Caco-2 (cell line): ENCODE measurements around the gene OR1Q1. TPM values are rescaled to one million over a fixed set of nuclear protein-coding genes. Genes with fewer than 3 reads are reported as not detected.

ENCODE experiments used
- BruUV-seq: library from RNA; stranded (reverse); fragments of 400-500 nt; replicated peaks from 2 replicates; lab custom pipeline; 2021; lab: Mats Ljungman, UMichigan
- CTCF ChIA-PET: fragments of 300-600 bp; sonication (Branson Sonifier 250); formaldehyde crosslinking; loops from one replicate; lab custom pipeline; 2022; ENCODE audit warnings: antibody characterized with exemption; lab: Charles Lee
- POLR2A ChIA-PET: fragments of 300-600 bp; sonication (Branson Sonifier 250); formaldehyde crosslinking; loops from one replicate; lab custom pipeline; 2022; ENCODE audit warnings: antibody characterized with exemption; lab: Charles Lee
- DNase-seq, 2 experiments: peaks; one replicate each; pipeline versions ENCODE4 v3.0.0 to v3.0.0-alpha.2; 2020 to 2022
- H3K27me3 ChIP-seq: replicated peaks from 2 replicates; pipeline ENCODE4 v1.6.0; 2011; ENCODE audit warnings: low read length; ENCODE audit not compliant: control insufficient read depth, insufficient read depth
- H3K36me3 ChIP-seq: 2 replicates; pipeline ENCODE4 v1.5.1; 2011; ENCODE audit warnings: low read length; ENCODE audit not compliant: control insufficient read depth, insufficient read depth
- H3K4me1 ChIP-seq: fragments of 250-450 bp; sonication (Bioruptor Pico); 2 replicates; pipeline ENCODE4 v1.5.1; 2020; ENCODE audit warnings: mild to moderate bottlenecking
- H3K4me3 ChIP-seq: 2 replicates; pipeline ENCODE4 v1.5.1; 2011; ENCODE audit warnings: low read depth, mild to moderate bottlenecking, control low read depth, low read length
- H3K9me3 ChIP-seq: fragments of 250-450 bp; sonication (Bioruptor Pico); 2 replicates; pipeline ENCODE4 v1.5.1; 2020; ENCODE audit warnings: mild to moderate bottlenecking, moderate library complexity
- H3K27ac Mint-ChIP-seq: one replicate; pipeline ENCODE4 v1.8.0; 2022; ENCODE audit warnings: mixed read lengths; ENCODE audit not compliant: unreplicated experiment
- H3K27me3 Mint-ChIP-seq: one replicate; pipeline ENCODE4 v1.8.0; 2022; ENCODE audit warnings: mixed read lengths; ENCODE audit not compliant: insufficient read depth, unreplicated experiment
- H3K36me3 Mint-ChIP-seq: one replicate; pipeline ENCODE4 v1.8.0; 2022; ENCODE audit warnings: mild to moderate bottlenecking, mixed read lengths; ENCODE audit not compliant: insufficient read depth, unreplicated experiment
- H3K4me1 Mint-ChIP-seq: one replicate; pipeline ENCODE4 v1.8.0; 2022; ENCODE audit warnings: low read depth, mixed read lengths; ENCODE audit not compliant: unreplicated experiment
- H3K4me3 Mint-ChIP-seq: one replicate; pipeline ENCODE4 v1.8.0; 2022; ENCODE audit warnings: mild to moderate bottlenecking, moderate library complexity, mixed read lengths; ENCODE audit not compliant: unreplicated experiment
- H3K9me3 Mint-ChIP-seq: one replicate; pipeline ENCODE4 v1.8.0; 2022; ENCODE audit warnings: mixed read lengths; ENCODE audit not compliant: unreplicated experiment
- CTCF ChIP-seq, 2 experiments: fragments of 200-600 bp in 1 of 2; IDR thresholded peaks; 1 replicate in 1 of 2; 2 replicates in 1 of 2; pipeline versions ENCODE4 v1.5.1 to v1.8.0; 2011 to 2022; ENCODE audit warnings: antibody characterized with exemption in 1 of 2, control low read depth in 1 of 2, inconsistent platforms in 1 of 2, low read depth in 1 of 2, low read length in 1 of 2, mild to moderate bottlenecking in 1 of 2, moderate library complexity in 1 of 2; ENCODE audit not compliant: insufficient read depth in 1 of 2, severe bottlenecking in 1 of 2, unreplicated experiment in 1 of 2
- intact Hi-C: fragments of 100-400 bp; cut with micrococcal nuclease; formaldehyde crosslinking; loops from one replicate; pipeline ENCODE4 v1.10.0; 2022; ENCODE audit not compliant: unreplicated experiment
- total RNA-seq: library from RNA; stranded (reverse); gene quantifications from 2 replicates; pipeline ENCODE4 v1.2.3, GENCODE V29; 2022

The OR1Q1 gene
- total RNA-seq, 1 experiment from 2014 or later: not detected

- H3K9me3 Mint-ChIP-seq: no peaks in the 10 kb centered on the region
- TF ChIP-seq CTCF (IDR thresholded peaks at IDR 0.05; ENCODE audit: insufficient read depth in 1 of 2, low read depth in 1 of 2, low read length in 1 of 2, severe bottlenecking in 1 of 2, unreplicated experiment in 1 of 2): no peak
- ChIA-PET CTCF (no interaction called here), POLR2A (no interaction called here)
- intact Hi-C loops: no loop called here
- Histone ChIP-seq H3K9me3 (no peaks in the 10 kb centered on the region), H3K4me1 (no peaks in the 10 kb centered on the region), H3K27me3 (no peaks in the 10 kb centered on the region), H3K36me3 (no peaks in the 10 kb centered on the region), H3K4me3 (no peak overlapping the region)
- DNase-seq: no peak
- no peaks in the 10 kb centered on the region for H3K4me1 Mint-ChIP-seq
- peaks cover 17% of the 10 kb centered on the region for H3K27me3 Mint-ChIP-seq
- H3K4me3 Mint-ChIP-seq: no peak overlapping the region
- H3K36me3 Mint-ChIP-seq: no peaks in the 10 kb centered on the region
- H3K27ac Mint-ChIP-seq: no peak overlapping the region
- BruUV-seq: no TSS peak
These were observed 8.0 kb upstream of the OR1Q1 start for GRCh38 chr9:122606587-122606986.

DNA sequence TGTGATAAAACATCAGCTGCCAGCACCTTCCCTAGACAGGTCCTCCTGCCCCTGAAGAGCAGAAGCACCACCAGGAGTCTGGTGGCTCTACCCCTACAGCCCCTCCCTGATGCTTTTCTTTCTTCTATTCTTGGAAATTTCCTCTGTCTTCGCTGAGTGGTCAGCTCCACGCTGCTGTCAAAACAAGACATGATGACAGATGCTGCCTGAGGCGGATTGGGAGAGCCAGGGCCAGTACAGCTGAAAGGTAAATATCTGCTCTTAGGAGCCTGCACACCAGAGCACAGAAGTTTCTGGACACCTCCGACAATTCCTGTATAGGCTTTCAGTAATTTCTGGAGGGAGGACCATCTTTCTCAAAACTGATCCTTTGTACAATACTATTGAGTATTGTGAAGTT, 4.7 kb upstream of the OR1Q1 start:
- no peaks in the 10 kb centered on the region for H3K4me1 ChIP-seq
- H3K27ac Mint-ChIP-seq: no peak overlapping the region
- H3K9me3 Mint-ChIP-seq: no peaks in the 10 kb centered on the region

DNA sequence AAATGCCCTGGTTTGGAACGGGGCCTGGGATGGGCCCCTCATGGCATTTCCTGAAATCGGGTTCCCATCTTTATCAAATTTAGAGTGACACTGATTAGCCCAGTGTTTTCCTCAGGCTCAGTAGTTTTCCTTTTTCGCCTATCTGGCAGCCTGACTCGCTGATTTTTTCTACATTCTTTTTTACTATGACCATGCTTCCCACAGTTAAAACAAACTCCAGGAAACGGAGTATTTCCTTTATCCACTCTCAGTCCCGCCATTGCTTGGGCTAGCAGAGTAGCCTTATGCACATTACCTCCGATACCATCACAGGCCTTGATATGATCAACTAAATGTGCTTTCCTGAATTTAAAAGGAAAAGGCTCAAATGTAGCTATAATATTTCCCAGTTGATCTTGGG, 5.5 kb downstream of the OR1Q1 start:
- no peak for TF ChIP-seq CTCF (IDR thresholded peaks at IDR 0.05; ENCODE audit: insufficient read depth in 1 of 2, low read depth in 1 of 2, low read length in 1 of 2, severe bottlenecking in 1 of 2, unreplicated experiment in 1 of 2)
- no peaks in the 10 kb centered on the region for H3K36me3 ChIP-seq
- intact Hi-C loops: no loop called here
- Mint-ChIP-seq H3K9me3 (no peaks in the 10 kb centered on the region), H3K27me3 (peaks cover 14% of the 10 kb centered on the region), H3K27ac (no peak overlapping the region), H3K36me3 (no peaks in the 10 kb centered on the region), H3K4me3 (no peak overlapping the region), H3K4me1 (no peaks in the 10 kb centered on the region)
- no peak overlapping the region for H3K4me3 ChIP-seq
- no peaks in the 10 kb centered on the region for H3K4me1 ChIP-seq
- no peaks in the 10 kb centered on the region for H3K27me3 ChIP-seq
- POLR2A ChIA-PET: no interaction called here
- no peaks in the 10 kb centered on the region for H3K9me3 ChIP-seq
- CTCF ChIA-PET: no interaction called here
- no peak for DNase-seq
- BruUV-seq: no TSS peak

More for the DNA sequence above, 4.7 kb upstream of the OR1Q1 start:
- DNase-seq: no peak
- Mint-ChIP-seq H3K27me3 (peaks cover 12% of the 10 kb centered on the region), H3K4me3 (no peak overlapping the region), H3K4me1 (no peaks in the 10 kb centered on the region), H3K36me3 (no peaks in the 10 kb centered on the region)
- POLR2A ChIA-PET: no interaction called here
- no peaks in the 10 kb centered on the region for H3K36me3 ChIP-seq
- TF ChIP-seq CTCF (IDR thresholded peaks at IDR 0.05; ENCODE audit: insufficient read depth in 1 of 2, low read depth in 1 of 2, low read length in 1 of 2, severe bottlenecking in 1 of 2, unreplicated experiment in 1 of 2): no peak
- BruUV-seq: no TSS peak
- H3K27me3 ChIP-seq: no peaks in the 10 kb centered on the region
- intact Hi-C loops: no loop called here
- H3K9me3 ChIP-seq: no peaks in the 10 kb centered on the region
- CTCF ChIA-PET: no interaction called here
- no peak overlapping the region for H3K4me3 ChIP-seq
